Skeletal muscle satellite cell (primary cell): Measurements from ENCODE around the gene KIF25.

ENCODE experiments used
- H3K27me3 ChIP-seq: 2 replicates; pipeline ENCODE4 v1.7.0; 2013; ENCODE audit warnings: low read length; ENCODE audit not compliant: control insufficient read depth, insufficient read depth
- H3K36me3 ChIP-seq: 2 replicates; pipeline ENCODE4 v1.7.0; 2013; ENCODE audit warnings: mild to moderate bottlenecking, control low read depth, low read length; ENCODE audit not compliant: insufficient read depth
- H3K4me1 ChIP-seq: 2 replicates; pipeline ENCODE4 v1.7.0; 2013; ENCODE audit warnings: low read length; ENCODE audit not compliant: control insufficient read depth, insufficient read depth
- H3K4me2 ChIP-seq: 2 replicates; pipeline ENCODE4 v1.7.0; 2013; ENCODE audit warnings: mild to moderate bottlenecking, low read length
- H3K4me3 ChIP-seq: 2 replicates; pipeline ENCODE4 v1.7.0; 2013; ENCODE audit warnings: low read length
- H3K9ac ChIP-seq: 2 replicates; pipeline ENCODE4 v1.7.0; 2013; ENCODE audit warnings: mild to moderate bottlenecking, low read depth, low read length, moderate library complexity
- H3K9me3 ChIP-seq: replicated peaks from 2 replicates; pipeline ENCODE4 v1.7.0; 2013; ENCODE audit warnings: mild to moderate bottlenecking, control low read depth, low read length

Gene KIF25

GRCh38 chr6:168083514-168083885 lies 86.0 kb downstream of the KIF25 start:
- no peaks in the 10 kb centered on the region for H3K27me3 ChIP-seq
- H3K9ac ChIP-seq, result no peak overlapping the region
- H3K4me3 ChIP-seq, result no peak overlapping the region
- H3K4me2 ChIP-seq, result no peak overlapping the region
- H3K36me3 ChIP-seq, result no peaks in the 10 kb centered on the region
- H3K9me3 ChIP-seq, result peaks cover 6% of the 10 kb centered on the region
- H3K4me1 ChIP-seq, result no peaks in the 10 kb centered on the region

DNA sequence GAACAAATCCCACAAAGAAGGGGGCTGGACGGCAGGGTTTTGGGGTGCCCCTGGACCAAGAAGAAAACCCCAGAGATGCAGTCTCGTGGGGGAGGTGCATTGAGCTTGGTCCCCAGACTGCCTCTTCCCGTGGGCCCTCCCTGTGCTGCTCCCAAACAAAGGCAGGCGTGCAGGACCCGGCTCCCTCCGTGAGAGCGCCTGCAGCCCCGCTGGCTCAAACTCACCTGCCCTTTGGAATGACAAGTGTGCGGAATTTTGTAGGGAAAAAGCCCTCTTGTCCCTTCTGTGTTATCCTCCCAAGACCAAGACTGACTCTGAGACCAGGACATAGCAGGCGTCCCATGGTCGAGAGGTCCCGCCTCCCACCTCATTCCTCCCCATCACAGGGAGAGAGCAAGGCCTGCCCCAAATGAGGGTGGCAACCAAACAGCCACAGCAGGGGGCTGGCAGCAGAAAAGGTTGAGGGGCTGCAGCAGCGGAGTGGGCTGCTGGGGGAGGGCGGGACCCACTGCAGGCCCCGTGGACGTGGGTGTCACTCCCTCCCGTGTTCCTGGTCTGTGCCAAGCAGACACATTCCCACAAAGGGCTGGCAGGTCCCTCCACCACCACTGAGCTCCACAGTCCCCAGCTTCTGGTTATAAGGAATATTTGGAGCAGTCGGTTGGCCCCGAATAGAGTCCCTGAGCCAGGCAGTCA lies 87.1 kb downstream of the KIF25 start:
- no peak overlapping the region for H3K9ac ChIP-seq
- H3K9me3 ChIP-seq, result peaks cover 6% of the 10 kb centered on the region
- no peak overlapping the region for H3K4me2 ChIP-seq
- H3K4me3 ChIP-seq, result no peak overlapping the region
- no peaks in the 10 kb centered on the region for H3K4me1 ChIP-seq
- no peaks in the 10 kb centered on the region for H3K36me3 ChIP-seq
- no peaks in the 10 kb centered on the region for H3K27me3 ChIP-seq

DNA sequence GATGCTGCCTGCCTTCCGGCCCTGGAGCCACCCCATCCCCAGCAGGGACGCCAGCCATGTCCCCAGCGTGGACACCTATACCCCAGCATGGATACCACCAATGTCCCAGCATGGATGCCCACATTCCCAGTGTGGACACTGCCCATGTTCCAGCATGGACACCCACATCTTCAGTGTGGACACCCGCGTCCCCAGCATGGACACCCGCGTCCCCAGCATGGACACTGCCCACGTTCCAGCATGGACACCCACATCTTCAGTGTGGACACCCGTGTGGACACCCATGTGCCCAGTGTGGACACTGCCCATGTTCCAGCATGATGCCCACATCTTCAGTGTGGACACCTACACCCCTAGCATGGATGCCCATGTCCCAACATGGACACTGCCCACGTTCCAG lies 88.6 kb downstream of the KIF25 start:
- Histone ChIP-seq H3K9me3 (peaks cover 6% of the 10 kb centered on the region), H3K9ac (no peak overlapping the region), H3K27me3 (no peaks in the 10 kb centered on the region)

GRCh38 chr6:168086616-168087015 lies 89.1 kb downstream of the KIF25 start:
- Histone ChIP-seq H3K4me2 (no peak overlapping the region), H3K4me1 (no peaks in the 10 kb centered on the region), H3K9me3 (peaks cover 6% of the 10 kb centered on the region), H3K9ac (no peak overlapping the region), H3K36me3 (no peaks in the 10 kb centered on the region), H3K27me3 (no peaks in the 10 kb centered on the region), H3K4me3 (no peak overlapping the region)

More for the DNA sequence above, 88.6 kb downstream of the KIF25 start:
- H3K4me3 ChIP-seq, result no peak overlapping the region
- H3K4me2 ChIP-seq, result no peak overlapping the region
- no peaks in the 10 kb centered on the region for H3K36me3 ChIP-seq
- no peaks in the 10 kb centered on the region for H3K4me1 ChIP-seq

GRCh38 chr6:168087436-168088160 lies 90.1 kb downstream of the KIF25 start:
- Histone ChIP-seq H3K9ac (no peak overlapping the region), H3K4me3 (no peak overlapping the region), H3K4me2 (no peak overlapping the region), H3K4me1 (no peaks in the 10 kb centered on the region), H3K9me3 (peaks cover 6% of the 10 kb centered on the region), H3K27me3 (no peaks in the 10 kb centered on the region), H3K36me3 (no peaks in the 10 kb centered on the region)

DNA sequence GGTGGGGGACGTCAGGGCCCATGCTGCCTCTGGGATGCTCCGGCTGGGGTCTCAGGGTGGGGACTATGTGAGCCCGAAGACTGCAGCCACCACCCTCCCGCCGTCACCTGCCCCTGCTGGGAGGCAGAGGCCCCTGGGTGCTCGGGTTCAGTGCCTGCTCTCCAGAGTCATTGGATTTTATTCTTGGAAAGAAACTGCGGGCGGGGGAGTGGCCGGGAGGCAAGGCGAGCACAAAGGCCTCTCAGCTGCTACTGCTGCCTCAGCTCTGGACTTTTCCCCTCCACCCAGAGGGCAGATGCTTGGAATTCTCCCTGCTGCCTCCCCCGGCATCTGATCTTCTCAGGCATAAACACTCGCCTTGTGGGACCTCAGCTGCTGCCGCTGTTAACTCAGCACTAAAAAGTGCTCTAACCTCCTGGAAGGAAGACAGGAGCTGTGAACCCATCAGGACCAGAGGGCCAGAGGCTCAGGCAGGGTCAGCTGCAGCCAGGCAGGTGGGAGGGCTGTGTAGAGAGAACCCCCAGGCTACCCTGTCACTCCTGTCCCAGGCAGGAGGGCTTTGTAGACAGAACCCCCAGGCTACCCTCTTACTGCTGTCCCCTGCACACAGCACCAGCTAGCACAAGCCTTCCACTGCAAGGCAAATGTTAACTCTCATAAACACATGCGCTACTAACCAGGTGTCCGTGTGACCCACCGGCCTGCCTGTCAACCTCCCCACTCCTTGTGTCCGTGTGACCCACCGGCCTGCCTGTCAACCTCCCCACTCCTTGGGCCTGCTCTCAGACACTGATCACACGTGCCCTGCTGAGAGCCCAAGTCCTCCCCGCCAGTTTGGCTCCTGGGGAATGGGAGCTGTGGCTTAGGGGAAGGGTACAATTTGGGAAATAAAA lies 90.9 kb downstream of the KIF25 start:
- H3K4me2 ChIP-seq, result no peak overlapping the region
- no peaks in the 10 kb centered on the region for H3K27me3 ChIP-seq
- H3K4me1 ChIP-seq, result no peaks in the 10 kb centered on the region
- peaks cover 6% of the 10 kb centered on the region for H3K9me3 ChIP-seq
- no peak overlapping the region for H3K4me3 ChIP-seq
- no peaks in the 10 kb centered on the region for H3K36me3 ChIP-seq
- H3K9ac ChIP-seq, result no peak overlapping the region

DNA sequence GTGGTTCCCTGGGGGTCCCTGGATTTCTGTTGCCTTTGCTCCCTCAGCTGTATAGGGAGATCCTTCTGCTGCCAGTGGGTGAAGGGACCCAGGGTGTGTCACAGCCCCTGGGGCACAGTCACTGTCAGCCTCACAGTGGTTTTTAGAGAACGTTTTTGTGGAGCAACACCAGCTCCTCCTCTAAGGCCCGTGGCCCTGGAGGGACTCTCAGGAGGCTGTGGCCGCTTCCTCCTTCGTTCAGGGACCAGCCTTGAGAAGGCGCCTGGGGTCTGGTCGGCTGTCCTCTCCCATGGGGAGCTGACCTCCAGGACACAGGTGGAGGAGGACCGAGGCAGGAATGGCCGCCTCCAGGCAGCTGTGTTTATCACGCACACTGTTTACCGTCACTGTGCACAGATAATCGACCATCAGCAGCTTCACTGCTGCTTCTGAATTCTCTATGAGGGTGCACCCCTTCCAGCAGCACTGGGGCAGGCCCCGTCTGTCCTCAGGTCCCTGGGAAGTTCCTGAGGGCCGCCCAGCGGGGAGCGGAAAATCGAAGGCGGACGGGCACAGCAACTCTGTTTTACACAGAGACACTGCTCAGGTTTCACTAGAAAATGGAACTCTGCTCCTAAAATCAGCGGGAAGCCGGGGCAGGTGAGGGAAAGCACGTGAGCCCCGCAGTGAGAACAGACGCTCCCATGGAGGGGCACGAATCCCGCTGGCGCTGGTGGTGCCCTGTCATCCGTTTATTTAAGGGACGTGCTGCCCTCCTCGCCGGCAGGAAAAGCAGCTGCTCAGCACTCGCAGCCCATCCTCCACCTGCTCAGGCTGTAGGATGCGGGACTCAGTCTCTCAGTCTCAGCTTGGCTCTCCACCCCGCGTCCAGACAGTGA lies 92.0 kb downstream of the KIF25 start:
- H3K4me1 ChIP-seq, result no peaks in the 10 kb centered on the region
- H3K36me3 ChIP-seq, result no peaks in the 10 kb centered on the region
- no peaks in the 10 kb centered on the region for H3K27me3 ChIP-seq
- no peak overlapping the region for H3K4me2 ChIP-seq
- H3K4me3 ChIP-seq, result no peak overlapping the region
- peaks cover 6% of the 10 kb centered on the region for H3K9me3 ChIP-seq
- H3K9ac ChIP-seq, result no peak overlapping the region

- Histone ChIP-seq H3K9me3 (peaks cover 6% of the 10 kb centered on the region), H3K9ac (no peak overlapping the region), H3K4me1 (no peaks in the 10 kb centered on the region), H3K4me2 (no peak overlapping the region), H3K27me3 (no peaks in the 10 kb centered on the region), H3K4me3 (no peak overlapping the region), H3K36me3 (no peaks in the 10 kb centered on the region)
These were observed 92.7 kb downstream of the KIF25 start for GRCh38 chr6:168090064-168090690.

DNA sequence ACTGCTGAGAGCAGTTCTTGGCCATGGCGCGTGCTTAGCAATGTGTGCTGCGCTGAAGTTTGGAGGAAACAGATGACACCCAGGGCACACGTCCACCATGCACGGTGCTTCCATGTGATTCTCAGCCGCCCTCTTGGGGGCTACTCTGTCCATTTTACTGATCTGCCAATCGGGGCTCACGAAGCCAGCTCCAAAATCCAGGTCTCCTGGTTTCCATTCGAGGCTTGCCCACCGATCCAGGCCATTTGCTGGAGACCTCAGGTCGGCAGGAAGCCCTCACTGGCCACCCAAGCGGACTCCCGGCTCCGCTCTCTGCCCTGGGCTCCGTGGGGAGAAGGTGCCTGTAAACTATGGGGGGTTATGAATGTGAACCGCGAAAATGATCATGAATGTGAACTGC lies 93.2 kb downstream of the KIF25 start:
- H3K27me3 ChIP-seq, result no peaks in the 10 kb centered on the region
- H3K4me3 ChIP-seq, result no peak overlapping the region
- peaks cover 6% of the 10 kb centered on the region for H3K9me3 ChIP-seq
- no peaks in the 10 kb centered on the region for H3K36me3 ChIP-seq
- H3K4me1 ChIP-seq, result no peaks in the 10 kb centered on the region
- H3K9ac ChIP-seq, result no peak overlapping the region
- no peak overlapping the region for H3K4me2 ChIP-seq

- Histone ChIP-seq H3K36me3 (no peaks in the 10 kb centered on the region), H3K4me2 (no peak overlapping the region), H3K4me1 (no peaks in the 10 kb centered on the region), H3K4me3 (no peak overlapping the region), H3K9ac (no peak overlapping the region), H3K9me3 (peaks cover 4% of the 10 kb centered on the region), H3K27me3 (no peaks in the 10 kb centered on the region)
These were observed 94.2 kb downstream of the KIF25 start for GRCh38 chr6:168091381-168092264.
